Measurements from ENCODE around the gene NAA20. TPM values are rescaled to one million over a fixed set of nuclear protein-coding genes. Genes with fewer than 3 reads are reported as not detected.
A peak's percentile ranks its signal among the peaks of the same experiment; 100 is the strongest.

NAA20 gene
- total RNA-seq, 3 donors from 2014 or later: 32.6 to 47.2 (median 44.5) TPM

DNA sequence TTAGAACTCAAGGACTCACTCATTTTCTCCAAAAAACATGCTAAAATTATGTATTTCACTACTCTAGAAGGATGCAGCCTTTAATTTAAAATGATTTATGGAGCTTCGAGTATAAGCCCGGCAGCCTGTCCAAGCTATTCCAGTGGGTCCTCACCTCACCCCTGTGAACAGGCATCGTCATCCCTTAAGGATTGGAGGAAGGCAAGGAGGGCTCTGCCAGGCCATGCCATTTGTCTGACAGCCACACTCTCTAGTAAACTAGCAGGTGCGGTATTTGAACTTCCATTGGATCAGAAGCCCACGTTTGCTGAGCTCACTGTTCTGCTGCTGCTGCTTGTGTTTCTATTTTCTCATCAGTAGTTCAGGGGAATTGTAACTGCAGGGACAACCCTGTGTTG lies 39.8 kb upstream of the NAA20 start:
- Histone ChIP-seq H3K27me3 (no peaks in the 10 kb centered on the region), H3K27ac (peak overlapping the region; percentile 91 to 94), H3K9me3 (no peaks in the 10 kb centered on the region), H3K4me3 (peak overlapping the region; percentile 57 to 74 (median 64)), H3K4me1 (peaks cover 2 to 31% of the 10 kb centered on the region in 2 donors), H3K36me3 (no peaks in the 10 kb centered on the region)
- DNase-seq (ENCODE audit: low spot score in 2 of 2): no peak
- TF ChIP-seq, protein P1, sequence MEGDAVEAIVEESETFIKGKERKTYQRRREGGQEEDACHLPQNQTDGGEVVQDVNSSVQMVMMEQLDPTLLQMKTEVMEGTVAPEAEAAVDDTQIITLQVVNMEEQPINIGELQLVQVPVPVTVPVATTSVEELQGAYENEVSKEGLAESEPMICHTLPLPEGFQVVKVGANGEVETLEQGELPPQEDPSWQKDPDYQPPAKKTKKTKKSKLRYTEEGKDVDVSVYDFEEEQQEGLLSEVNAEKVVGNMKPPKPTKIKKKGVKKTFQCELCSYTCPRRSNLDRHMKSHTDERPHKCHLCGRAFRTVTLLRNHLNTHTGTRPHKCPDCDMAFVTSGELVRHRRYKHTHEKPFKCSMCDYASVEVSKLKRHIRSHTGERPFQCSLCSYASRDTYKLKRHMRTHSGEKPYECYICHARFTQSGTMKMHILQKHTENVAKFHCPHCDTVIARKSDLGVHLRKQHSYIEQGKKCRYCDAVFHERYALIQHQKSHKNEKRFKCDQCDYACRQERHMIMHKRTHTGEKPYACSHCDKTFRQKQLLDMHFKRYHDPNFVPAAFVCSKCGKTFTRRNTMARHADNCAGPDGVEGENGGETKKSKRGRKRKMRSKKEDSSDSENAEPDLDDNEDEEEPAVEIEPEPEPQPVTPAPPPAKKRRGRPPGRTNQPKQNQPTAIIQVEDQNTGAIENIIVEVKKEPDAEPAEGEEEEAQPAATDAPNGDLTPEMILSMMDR (IDR thresholded peaks at IDR 0.05): no peak
- TF ChIP-seq POLR2AphosphoS5 (IDR thresholded peaks at IDR 0.05) (no peak), POLR2A (IDR thresholded peaks at IDR 0.05) (no peak)
- intact Hi-C loops (cut with DNase I; ENCODE audit: low total_unique reads): loop anchor here (10.0 kb wide), 1 partner anchor 93 kb away; no protein-coding TSS in a partner anchor

DNA sequence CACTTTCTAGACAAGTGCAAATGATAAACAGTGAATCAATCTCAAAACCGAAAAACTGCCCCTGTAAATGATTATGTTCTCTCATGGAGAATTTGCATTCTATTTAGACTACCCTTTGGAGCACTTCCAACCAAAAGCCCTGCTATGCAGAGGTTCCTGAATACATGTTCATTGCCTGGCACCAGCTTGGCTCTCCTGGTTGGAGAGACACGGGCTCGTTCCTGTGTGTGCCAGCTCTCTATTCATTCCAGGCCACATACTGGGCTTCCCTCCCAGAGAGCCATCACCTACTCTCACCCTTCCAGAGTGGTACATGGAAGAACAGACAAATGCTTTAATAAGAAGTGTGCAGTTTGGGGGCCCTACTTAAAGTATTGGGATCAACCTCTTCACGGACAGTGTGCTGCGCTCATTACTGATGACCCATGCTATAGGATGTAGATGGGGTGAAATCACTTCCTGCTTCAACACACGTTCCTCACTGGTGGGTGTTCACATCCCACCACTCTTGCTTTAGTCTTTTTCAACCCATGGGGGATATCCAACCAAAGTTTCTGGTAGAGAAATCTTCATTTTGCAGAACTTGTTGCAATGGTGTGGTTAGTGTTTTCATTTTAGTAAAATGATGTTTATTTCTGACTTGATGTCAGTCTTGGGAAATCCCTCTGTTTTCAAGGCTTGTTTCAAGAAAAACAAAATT lies 38.5 kb upstream of the NAA20 start:
- peaks cover 2 to 25% of the 10 kb centered on the region in 2 donors for H3K4me1 ChIP-seq
- intact Hi-C loops (cut with DNase I; ENCODE audit: low total_unique reads): loop anchor here (10.0 kb wide), 1 partner anchor 94 kb away; no protein-coding TSS in a partner anchor
- no peaks in the 10 kb centered on the region for H3K9me3 ChIP-seq
- peak overlapping the region in 2 of 3 donors; percentile 64 to 74 for H3K4me3 ChIP-seq
- H3K36me3 ChIP-seq: no peaks in the 10 kb centered on the region
- H3K27ac ChIP-seq: peak overlapping the region; percentile 91 to 94
- H3K27me3 ChIP-seq: no peaks in the 10 kb centered on the region
- TF ChIP-seq POLR2A (IDR thresholded peaks at IDR 0.05): no peak
- peak in 1 of 2 donors; percentile 67 for DNase-seq (ENCODE audit: low spot score in 2 of 2)

GRCh38 chr20:19981031-19981451 lies 36.1 kb upstream of the NAA20 start:
- no peak overlapping the region for H3K4me3 ChIP-seq
- H3K27ac ChIP-seq: peak overlapping the region; percentile 52 to 94
- intact Hi-C loops (cut with DNase I; ENCODE audit: low total_unique reads): no loop called here
- TF ChIP-seq POLR2AphosphoS5 (IDR thresholded peaks at IDR 0.05) (no peak), POLR2A (IDR thresholded peaks at IDR 0.05) (no peak)
- TF ChIP-seq, protein P1 (IDR thresholded peaks at IDR 0.05): no peak
- H3K9me3 ChIP-seq: no peaks in the 10 kb centered on the region
- no peak for DNase-seq (ENCODE audit: low spot score in 2 of 2)
- H3K36me3 ChIP-seq: no peaks in the 10 kb centered on the region
- no peaks in the 10 kb centered on the region for H3K27me3 ChIP-seq
- H3K4me1 ChIP-seq: peaks cover 0 to 18% of the 10 kb centered on the region in 2 donors

GRCh38 chr20:19986419-19986818 lies 30.7 kb upstream of the NAA20 start:
- Histone ChIP-seq H3K27ac (peak overlapping the region; percentile 57 to 65), H3K36me3 (no peaks in the 10 kb centered on the region), H3K9me3 (no peaks in the 10 kb centered on the region), H3K4me3 (no peak overlapping the region), H3K27me3 (no peaks in the 10 kb centered on the region), H3K4me1 (peaks cover 0 to 9% of the 10 kb centered on the region in 2 donors)
- DNase-seq (ENCODE audit: low spot score in 2 of 2): no peak
- TF ChIP-seq, protein P1 (IDR thresholded peaks at IDR 0.05): no peak
- TF ChIP-seq POLR2AphosphoS5 (IDR thresholded peaks at IDR 0.05): no peak
- TF ChIP-seq POLR2A (IDR thresholded peaks at IDR 0.05): no peak
- intact Hi-C loops (cut with DNase I; ENCODE audit: low total_unique reads): no loop called here

- H3K27ac ChIP-seq: peak overlapping the region; percentile 57 to 65
- no peaks in the 10 kb centered on the region for H3K9me3 ChIP-seq
- H3K27me3 ChIP-seq: no peaks in the 10 kb centered on the region
- peaks cover 0 to 10% of the 10 kb centered on the region in 2 donors for H3K4me1 ChIP-seq
- TF ChIP-seq, protein P1 (IDR thresholded peaks at IDR 0.05): no peak
- TF ChIP-seq POLR2AphosphoS5 (IDR thresholded peaks at IDR 0.05): no peak
- H3K36me3 ChIP-seq: no peaks in the 10 kb centered on the region
- intact Hi-C loops (cut with DNase I; ENCODE audit: low total_unique reads): no loop called here
- no peak overlapping the region for H3K4me3 ChIP-seq
- DNase-seq (ENCODE audit: low spot score in 2 of 2): no peak
These were observed 30.1 kb upstream of the NAA20 start for GRCh38 chr20:19987046-19987445.

All from breast epithelium (tissue), 4 donors.